ENCODE measurements around the gene CST4.

GRCh38 chr20:23727016-23727415, 38.2 kb upstream of the CST4 start:
- TF ChIP-seq CTCF (IDR thresholded peaks at IDR 0.05; ENCODE audit: insufficient read depth, low read depth, low read length), result no peak
- TF ChIP-seq EZH2 (IDR thresholded peaks at IDR 0.05; ENCODE audit: insufficient read depth, low read length), result no peak

Data from astrocyte (in vitro differentiated cells and primary cell).